ENCODE data around the gene EXOC3. TPM values are rescaled to one million over a fixed set of nuclear protein-coding genes. Genes with fewer than 3 reads are reported as not detected.
A peak's percentile ranks its signal among the peaks of the same experiment; 100 is the strongest.

Gene EXOC3
- total RNA-seq, 2 donors from 2014 or later, result 38.6 to 53.7 TPM

DNA sequence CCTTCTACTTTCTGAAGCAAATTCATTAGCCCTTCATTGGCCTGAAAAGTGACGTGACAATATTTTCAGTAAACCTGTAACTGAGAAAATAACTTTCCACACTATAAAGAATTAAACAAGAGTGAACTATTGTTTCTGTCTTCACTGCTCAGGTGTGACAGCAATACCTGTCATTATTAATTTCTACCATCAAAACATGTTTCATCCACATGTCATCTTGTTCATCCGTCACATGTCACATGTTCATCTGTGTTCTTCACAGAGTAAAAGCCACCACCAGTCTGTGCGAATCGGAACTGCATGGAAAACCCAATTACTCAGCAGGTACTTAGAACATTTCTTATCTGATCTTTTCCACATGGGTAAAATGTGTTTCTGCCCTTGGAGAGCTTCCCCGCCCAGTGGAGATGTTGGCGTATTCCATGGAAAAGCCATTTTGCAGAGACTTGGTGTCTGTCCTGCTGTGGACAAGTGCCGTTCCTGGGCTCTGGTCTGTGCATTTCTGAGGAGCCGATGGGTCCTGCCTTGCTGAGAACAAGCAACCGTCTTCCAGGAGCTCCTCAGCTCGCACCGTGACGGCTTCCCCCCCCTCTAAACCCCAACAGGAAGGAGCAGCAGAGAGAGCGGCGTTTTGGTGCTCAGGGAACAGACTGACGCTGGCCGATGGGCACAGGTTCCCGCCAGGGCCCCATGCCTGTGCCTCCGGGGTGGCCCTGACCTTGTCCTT, 10.6 kb upstream of the EXOC3 start:
- no peaks in the 10 kb centered on the region for H3K4me1 ChIP-seq (ENCODE audit: control insufficient read depth, insufficient read depth, low read length)

DNA sequence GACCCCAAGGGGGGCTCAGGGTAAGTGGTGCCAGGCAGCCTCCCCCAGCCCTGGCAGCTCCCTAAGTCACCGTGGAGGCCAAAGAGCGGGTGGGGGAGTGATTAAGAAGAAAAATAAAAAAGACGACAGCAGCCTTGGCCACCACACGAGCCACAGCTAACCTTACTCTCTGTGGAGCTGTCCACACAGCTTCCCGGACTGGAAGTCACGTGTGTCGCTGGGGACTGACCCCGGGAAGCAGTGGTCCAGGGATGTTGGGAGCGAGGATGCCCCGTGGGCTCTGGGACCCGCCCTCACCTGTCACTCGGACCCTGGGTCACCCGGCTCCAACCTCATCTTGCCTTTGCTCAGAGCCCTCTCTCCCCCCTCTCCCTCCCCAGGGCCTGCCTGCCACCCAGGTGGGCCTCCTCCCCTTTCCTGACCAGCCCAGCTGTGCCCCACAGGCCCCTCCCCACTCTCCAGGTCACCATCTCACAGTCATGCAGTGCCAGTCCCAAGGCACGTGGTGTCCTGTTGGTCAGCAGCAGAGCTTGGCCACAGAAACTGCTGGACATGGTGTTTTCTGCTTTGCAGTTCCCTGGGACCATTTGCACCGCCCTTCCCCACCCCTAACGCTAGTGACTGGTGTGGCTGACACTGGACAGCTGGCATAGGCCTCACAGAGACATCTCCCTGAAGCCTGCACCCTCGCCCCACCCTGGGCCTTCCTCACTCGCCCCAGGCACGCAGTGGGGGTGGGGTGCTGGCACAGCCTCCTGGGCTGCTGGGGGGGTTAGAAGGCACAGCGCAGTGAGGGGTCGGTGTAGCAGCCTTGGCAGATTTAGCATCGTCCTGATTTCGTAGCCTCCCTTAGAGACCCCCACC, 9.8 kb upstream of the EXOC3 start:
- DNase-seq, result peak; percentile 36
- Histone ChIP-seq H3K4me3 (ENCODE audit: low read length) (no peak overlapping the region), H3K27ac (ENCODE audit: low read depth, low read length) (no peak overlapping the region), H3K27me3 (ENCODE audit: control insufficient read depth, insufficient read depth, low read length, poor library complexity, severe bottlenecking) (no peaks in the 10 kb centered on the region), H3K9ac (ENCODE audit: extremely low read depth, low read length, poor library complexity, severe bottlenecking) (no peak overlapping the region), H3K4me1 (ENCODE audit: control insufficient read depth, insufficient read depth, low read length) (no peaks in the 10 kb centered on the region), H3K36me3 (ENCODE audit: control insufficient read depth, insufficient read depth, low read length) (no peaks in the 10 kb centered on the region), H3K9me3 (ENCODE audit: control insufficient read depth, low read length) (no peaks in the 10 kb centered on the region)
- Mint-ChIP-seq H3K36me3 (ENCODE audit: low read depth) (no peaks in the 10 kb centered on the region), H3K4me1 (peaks cover 2% of the 10 kb centered on the region), H3K27me3 (ENCODE audit: insufficient read depth) (peaks cover 5% of the 10 kb centered on the region), H3K4me3 (no peak overlapping the region), H3K9me3 (no peaks in the 10 kb centered on the region), H3K27ac (no peak overlapping the region)
- TF ChIP-seq, protein P1, sequence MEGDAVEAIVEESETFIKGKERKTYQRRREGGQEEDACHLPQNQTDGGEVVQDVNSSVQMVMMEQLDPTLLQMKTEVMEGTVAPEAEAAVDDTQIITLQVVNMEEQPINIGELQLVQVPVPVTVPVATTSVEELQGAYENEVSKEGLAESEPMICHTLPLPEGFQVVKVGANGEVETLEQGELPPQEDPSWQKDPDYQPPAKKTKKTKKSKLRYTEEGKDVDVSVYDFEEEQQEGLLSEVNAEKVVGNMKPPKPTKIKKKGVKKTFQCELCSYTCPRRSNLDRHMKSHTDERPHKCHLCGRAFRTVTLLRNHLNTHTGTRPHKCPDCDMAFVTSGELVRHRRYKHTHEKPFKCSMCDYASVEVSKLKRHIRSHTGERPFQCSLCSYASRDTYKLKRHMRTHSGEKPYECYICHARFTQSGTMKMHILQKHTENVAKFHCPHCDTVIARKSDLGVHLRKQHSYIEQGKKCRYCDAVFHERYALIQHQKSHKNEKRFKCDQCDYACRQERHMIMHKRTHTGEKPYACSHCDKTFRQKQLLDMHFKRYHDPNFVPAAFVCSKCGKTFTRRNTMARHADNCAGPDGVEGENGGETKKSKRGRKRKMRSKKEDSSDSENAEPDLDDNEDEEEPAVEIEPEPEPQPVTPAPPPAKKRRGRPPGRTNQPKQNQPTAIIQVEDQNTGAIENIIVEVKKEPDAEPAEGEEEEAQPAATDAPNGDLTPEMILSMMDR (conservative IDR thresholded peaks at IDR 0.05), result no peak
- 86 to 87% methylated on average over 9 to 23 of the region's 23 CpGs for WGBS, 2 experiments (ENCODE audit: insufficient coverage in 1 of 2, insufficient read length in 1 of 2)

More for the DNA sequence above, 10.6 kb upstream of the EXOC3 start:
- Histone ChIP-seq H3K27me3 (ENCODE audit: control insufficient read depth, insufficient read depth, low read length, poor library complexity, severe bottlenecking) (no peaks in the 10 kb centered on the region), H3K27ac (ENCODE audit: low read depth, low read length) (no peak overlapping the region), H3K9ac (ENCODE audit: extremely low read depth, low read length, poor library complexity, severe bottlenecking) (no peak overlapping the region), H3K4me3 (ENCODE audit: low read length) (no peak overlapping the region), H3K9me3 (ENCODE audit: control insufficient read depth, low read length) (no peaks in the 10 kb centered on the region), H3K36me3 (ENCODE audit: control insufficient read depth, insufficient read depth, low read length) (no peaks in the 10 kb centered on the region)
- peaks cover 5% of the 10 kb centered on the region for H3K27me3 Mint-ChIP-seq (ENCODE audit: insufficient read depth)
- no peaks in the 10 kb centered on the region for H3K9me3 Mint-ChIP-seq
- no peak overlapping the region for H3K27ac Mint-ChIP-seq
- DNase-seq, result peak; percentile 37
- TF ChIP-seq, protein P1 (conservative IDR thresholded peaks at IDR 0.05), result no peak
- no peaks in the 10 kb centered on the region for H3K36me3 Mint-ChIP-seq (ENCODE audit: low read depth)
- H3K4me1 Mint-ChIP-seq, result peaks cover 2% of the 10 kb centered on the region
- no peak overlapping the region for H3K4me3 Mint-ChIP-seq
- WGBS, 2 experiments (ENCODE audit: insufficient coverage in 1 of 2, insufficient read length in 1 of 2), result 85 to 91% methylated on average over 15 to 18 of the region's 18 CpGs

DNA sequence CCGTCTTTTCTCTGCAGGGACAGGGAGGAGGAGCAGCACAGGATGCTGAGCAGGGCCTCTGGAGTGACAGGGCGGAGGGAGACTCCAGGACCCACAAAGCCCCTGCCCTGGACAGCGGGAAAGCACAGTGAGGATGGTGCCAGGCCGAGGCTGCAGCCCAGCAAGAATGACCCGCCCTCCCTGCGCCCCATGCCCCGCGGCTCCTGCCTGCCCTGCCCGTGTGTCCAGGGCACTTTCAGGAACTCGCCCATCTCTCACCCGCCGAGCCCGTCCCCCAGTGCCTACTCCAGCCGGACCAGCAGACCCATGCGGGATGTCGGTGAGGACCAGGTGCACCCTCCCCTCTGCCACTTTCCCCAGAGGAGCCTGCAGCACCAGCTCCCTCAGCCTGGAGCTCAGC, 9.1 kb upstream of the EXOC3 start:
- Histone ChIP-seq H3K27ac (ENCODE audit: low read depth, low read length) (no peak overlapping the region), H3K9ac (ENCODE audit: extremely low read depth, low read length, poor library complexity, severe bottlenecking) (no peak overlapping the region), H3K27me3 (ENCODE audit: control insufficient read depth, insufficient read depth, low read length, poor library complexity, severe bottlenecking) (no peaks in the 10 kb centered on the region), H3K4me1 (ENCODE audit: control insufficient read depth, insufficient read depth, low read length) (no peaks in the 10 kb centered on the region), H3K36me3 (ENCODE audit: control insufficient read depth, insufficient read depth, low read length) (no peaks in the 10 kb centered on the region), H3K9me3 (ENCODE audit: control insufficient read depth, low read length) (no peaks in the 10 kb centered on the region), H3K4me3 (ENCODE audit: low read length) (no peak overlapping the region)
- WGBS, 2 experiments (ENCODE audit: insufficient coverage in 1 of 2, insufficient read length in 1 of 2), result 84 to 92% methylated on average over 11 to 16 of the region's 16 CpGs
- TF ChIP-seq, protein P1 (conservative IDR thresholded peaks at IDR 0.05), result no peak
- peak; percentile 38 for DNase-seq
- Mint-ChIP-seq H3K9me3 (no peaks in the 10 kb centered on the region), H3K27ac (no peak overlapping the region), H3K4me1 (peaks cover 2% of the 10 kb centered on the region), H3K36me3 (ENCODE audit: low read depth) (no peaks in the 10 kb centered on the region), H3K27me3 (ENCODE audit: insufficient read depth) (peaks cover 5% of the 10 kb centered on the region), H3K4me3 (no peak overlapping the region)
